GM19025 (cell line): ENCODE data around the gene TMEM79.
"Not testable (repeated sequence)": the region's sequence is repeated elsewhere in the genome, so short reads cannot be mapped to it uniquely, and the experiment has no call there.

ENCODE experiments used
- ATAC-seq: cut with Tn5 transposase; IDR thresholded peaks from one replicate; pipeline ENCODE4 v1.9.1; 2021; ENCODE audit warnings: mild to moderate bottlenecking, low read depth, moderate library complexity; ENCODE audit not compliant: unreplicated experiment

TMEM79 gene

DNA sequence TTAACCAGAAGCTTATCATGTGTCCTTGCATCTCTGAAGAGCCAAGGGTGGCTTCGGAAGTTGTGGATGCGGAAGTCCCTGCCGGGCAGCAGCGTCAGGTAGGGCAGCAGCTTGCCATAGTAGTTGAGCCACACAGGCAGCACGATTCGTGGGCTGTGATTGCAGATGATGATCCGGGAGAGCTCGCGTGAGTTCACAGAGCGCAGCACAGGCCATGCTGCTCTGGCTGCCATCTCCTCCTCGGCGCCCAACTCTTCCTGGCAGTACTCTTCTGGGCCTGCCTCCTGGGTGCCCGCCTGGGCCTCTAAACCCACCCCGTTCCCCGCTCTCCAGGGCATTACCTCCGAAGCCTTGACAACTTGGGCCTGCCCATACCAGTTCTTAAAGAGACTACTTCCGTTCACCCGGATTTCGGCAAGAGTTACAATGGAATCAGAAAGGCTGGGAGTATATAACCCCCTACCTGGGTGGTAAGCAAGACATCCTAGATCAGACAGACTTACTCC, 14.8 kb downstream of the TMEM79 start, which contains the start of gene VHLL:
TSS of gene VHLL (minus strand) at position 456 of the 506 bp plus-strand sequence. CDS start at position 338, 118 bp downstream.
- ATAC-seq = no peak

DNA sequence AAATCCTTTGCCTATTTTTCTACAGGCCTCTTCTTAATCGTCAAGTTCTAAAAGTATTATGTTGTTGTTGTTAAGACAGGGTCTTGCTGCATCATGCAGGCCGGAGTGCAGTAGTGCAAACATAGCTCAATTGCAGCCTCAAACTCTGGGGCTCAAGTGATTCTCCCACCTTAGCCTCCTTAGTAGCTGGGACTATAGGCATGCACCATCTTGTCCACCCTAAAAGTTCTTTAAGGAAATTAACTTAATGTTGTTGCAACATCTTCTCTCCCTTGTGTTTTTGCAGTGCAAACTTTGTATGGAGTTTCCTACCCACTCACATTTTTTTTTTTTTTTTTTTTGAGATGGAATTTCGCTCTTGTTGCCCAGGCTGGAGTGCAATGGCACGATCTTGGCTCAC, 19.1 kb downstream of the TMEM79 start:
- no peak for ATAC-seq

DNA sequence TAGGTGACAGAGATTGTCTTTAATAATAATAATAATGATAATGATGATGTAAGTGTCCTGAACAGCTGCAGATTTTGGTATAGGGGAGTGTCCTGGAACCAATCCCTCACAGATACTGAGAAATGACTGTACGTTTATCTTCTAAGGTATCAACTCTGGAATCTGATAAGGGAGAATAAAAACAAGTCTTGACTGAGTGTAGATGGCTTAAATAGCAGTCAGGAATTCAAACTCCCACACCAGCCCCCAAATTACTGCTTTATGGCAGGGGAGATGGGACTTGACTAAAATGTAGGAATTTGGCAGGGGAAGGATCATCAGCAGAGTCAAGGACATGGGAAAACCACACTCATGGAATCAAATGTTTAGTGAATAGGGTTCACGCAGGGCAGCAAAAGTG, 21.1 kb downstream of the TMEM79 start:
- no peak for ATAC-seq

DNA sequence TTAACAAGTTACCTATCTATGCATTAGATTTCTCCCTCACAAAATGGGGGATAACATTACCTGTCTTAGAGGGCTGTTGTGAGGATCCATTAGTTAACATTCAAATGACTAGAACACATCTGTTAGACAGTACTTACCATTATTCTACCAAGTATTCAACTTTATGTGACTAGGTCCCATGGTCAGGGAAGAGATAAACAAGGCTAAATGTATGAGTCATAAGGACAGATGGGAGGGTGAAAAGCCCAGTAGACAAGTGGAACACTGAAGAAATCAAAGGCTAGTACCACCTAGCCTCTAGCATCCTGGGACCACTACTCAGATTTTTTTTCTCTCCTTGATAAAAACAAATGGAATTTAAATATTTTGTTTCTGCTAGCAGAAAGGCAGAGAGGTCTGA, 24.0 kb downstream of the TMEM79 start:
- ATAC-seq = no peak

DNA sequence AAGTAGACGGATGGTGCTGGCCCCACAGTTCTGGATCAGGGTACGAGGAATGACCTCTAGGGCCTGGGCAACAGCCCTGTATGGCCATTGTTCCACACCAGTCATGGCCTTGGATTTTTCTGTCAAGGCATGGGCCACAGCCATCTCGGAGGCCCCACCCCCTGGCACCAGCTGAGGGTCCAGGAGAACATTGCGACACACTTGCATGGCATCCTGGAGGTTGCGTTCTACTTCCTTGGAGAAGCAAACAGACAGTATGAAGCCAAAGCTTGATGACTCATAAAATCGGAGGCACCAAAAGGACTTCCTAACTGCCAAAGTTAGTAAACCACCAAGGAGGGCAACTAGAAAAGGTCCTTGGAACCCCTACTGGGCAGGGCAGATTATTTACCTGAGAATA, 26.8 kb downstream of the TMEM79 start:
- ATAC-seq = no peak

DNA sequence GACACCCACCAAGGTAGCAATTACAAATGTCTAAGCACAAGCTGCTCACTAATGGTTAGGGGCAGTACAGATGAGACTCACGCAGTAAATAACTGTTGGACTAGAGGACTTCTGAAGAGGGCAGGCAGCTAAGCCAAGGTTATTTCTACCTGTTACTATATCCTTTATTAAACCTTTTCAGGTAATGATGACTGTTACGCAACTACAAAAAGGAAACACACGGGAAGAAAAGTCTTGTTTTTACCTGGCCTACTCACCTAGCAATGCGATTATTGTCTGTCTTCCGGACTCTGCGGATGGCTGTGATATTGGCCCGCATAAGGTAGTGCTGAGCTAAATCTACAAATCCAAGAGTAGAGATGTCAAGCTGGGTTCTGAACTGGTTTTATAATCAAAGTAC, 32.8 kb downstream of the TMEM79 start:
- no peak for ATAC-seq

DNA sequence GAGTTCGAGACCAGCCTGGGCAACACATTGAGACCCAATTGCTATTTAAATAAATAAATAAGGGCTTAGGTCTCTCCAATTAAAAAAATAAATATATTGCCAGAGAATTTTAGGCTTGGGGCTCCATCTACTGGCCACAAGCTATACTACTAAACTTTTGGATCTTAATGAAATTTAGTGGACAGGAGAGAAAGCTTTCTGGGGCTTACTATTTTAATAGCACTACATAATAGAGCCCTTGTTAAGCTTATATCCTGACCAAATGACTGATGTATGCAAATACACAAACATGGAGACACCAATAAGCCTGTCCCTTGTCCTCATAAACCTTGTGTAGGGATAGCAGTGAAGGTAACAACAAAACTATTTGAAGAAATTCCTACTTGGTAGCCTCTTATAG, 35.5 kb downstream of the TMEM79 start:
- ATAC-seq = no peak

DNA sequence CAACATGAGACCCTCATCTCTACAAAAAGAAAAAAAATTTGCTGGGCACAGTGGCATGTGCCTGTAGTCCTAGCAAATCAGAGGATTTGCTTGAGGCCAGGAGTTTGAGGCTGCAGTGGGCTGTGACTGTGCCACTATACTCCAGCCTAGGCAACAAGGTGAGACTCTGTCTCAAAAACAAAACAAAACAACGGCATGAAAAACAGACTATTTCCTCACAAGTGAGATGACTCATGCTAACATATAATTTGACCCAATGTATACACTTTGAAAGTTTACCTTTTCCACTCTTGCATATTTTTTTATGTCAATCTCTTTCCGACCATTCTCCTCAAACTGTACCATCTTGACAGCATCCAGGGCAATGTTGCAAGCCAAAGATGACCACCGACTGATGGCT, 36.4 kb downstream of the TMEM79 start:
- ATAC-seq = no peak

DNA sequence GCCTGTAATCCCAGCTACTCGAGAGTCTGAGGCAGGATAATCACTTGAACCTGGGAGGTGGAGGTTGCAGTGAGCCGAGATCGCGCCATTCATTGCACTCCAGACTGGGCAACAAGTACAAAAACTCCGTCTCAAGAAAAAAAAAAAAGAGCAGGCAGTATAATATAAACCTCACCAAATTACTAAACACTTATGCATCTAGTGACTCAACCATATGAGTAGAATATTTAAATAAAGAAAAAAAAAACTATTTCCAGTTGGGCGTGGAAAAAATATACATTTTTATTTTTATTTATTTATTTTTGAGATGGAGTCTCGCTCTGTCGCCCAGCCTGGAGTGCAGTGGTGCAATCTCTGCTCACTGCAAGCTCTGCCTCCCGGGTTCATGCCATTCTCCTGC, 39.1 kb downstream of the TMEM79 start:
- ATAC-seq = not testable (repeated sequence)

DNA sequence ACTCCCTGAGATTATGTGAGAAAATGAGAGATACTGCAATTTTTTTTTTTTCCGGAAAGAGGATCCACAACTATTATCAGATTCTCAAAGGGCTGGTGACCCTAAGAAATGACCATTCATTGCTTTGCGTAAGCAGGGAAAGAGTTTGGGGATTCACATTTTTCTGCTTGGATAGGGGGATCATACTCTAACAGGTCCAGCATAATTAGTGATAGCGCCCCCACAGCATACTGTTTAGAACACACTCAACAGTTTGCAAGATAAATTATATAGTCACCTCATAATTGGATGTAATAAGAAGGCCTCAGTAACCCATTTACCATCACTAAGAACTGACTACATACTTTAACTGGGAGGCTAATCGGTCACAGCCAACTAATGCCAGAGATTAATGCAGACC, 52.1 kb downstream of the TMEM79 start:
- ATAC-seq = no peak

DNA sequence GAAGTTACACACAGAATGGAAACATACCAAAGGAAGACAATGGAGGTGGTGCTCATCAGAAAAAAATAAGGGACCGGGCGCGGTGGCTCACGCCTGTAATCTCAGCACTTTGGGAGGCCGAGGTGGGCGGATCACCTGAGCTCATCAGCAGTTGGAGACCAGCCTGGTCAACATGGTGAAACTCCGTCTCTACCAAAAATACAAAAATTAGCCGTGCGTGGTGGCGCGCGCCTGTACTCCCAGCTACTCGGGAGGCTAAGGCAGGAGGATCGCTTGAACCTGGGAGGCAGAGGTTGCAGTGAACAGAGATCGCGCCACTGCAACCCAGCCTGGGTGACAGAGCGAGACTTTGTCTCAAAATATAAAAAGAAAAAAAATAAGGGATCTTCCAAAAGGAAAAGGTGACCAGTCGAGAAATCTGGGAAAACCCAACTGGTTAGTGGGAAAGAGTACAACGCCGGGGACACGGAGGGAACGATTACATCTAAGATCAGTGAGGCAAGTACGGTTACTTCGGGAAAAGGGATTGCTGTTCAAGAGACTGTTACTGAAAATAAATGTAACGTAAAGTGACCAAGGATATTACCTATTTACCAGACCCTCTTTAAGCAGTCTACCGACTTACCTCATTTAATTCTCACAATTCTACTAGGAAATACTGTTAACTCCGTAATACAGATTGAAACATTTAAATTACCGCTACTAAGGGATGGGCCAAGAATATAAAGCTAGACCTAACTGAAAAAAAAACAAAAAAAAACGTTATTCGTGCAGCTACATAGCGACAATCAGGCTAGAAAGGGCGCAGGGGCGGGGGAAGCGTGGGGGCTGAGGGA, 53.1 kb downstream of the TMEM79 start:
- no peak for ATAC-seq

DNA sequence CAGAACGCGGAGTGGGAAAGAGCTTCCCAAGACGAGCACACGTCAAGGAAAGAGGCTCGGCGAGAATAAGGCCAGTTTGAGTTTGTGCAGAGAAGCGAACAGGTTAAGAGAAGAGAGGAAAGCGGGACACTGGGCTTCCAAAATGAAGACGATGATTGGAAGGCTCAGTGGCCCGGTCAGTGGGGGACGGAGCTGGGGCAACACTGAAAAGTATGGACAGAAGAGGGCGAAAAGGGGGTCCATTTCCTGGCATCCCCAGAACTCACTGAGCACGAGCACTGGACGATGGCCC, 53.7 kb downstream of the TMEM79 start:
- ATAC-seq = no peak

DNA sequence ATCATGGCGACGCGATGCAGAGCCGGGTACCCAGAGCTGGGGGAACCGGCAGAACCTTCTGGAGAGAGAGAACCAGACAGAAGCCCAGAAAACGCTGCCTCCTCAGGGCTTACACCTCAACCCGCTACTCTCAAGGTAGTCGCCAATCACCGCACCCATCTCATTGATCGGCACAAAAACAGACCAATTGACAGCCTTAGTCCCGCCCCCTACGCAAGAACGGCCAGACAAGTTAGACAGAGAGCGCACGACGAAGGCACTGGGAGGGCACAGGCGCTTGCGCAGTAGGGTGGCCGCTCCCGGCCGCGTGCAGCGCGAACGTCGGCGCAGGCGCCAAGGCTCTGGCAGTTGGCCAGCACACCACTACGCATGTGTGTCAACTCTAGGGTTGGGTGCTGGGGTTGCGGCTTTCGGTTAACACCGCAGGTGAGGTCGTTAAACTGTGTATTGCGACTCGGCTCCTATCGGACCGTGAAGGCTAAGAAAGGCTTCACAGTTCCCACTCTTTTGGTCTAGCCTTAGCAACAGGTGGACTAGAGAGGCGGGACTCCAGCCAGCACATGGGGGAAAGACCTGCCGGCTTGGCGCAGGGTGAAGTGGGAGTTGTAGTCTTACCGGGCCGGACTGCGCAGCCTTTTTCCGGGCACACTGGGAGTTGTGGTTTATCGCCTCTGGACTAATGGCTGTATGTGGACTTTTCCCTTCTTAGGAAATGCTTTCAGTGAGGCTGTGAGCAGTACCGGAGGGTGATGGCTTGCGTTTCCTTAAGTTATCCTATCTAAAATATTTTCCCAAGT, 54.3 kb downstream of the TMEM79 start, which contains the start of the genes CCT3 and TSACC:
TSS of gene CCT3 (minus strand) at position 113 of the 797 bp plus-strand sequence. CDS start at position 5, 108 bp downstream.
TSS of gene TSACC (plus strand) at position 347 of the 797 bp plus-strand sequence. CDS start 1,232 bp downstream, outside the sequence.
- ATAC-seq = peak; percentile 85
